Peyer's patch (tissue), 4 donors: ENCODE results near the gene HLA-DOB. TPM values are rescaled to one million over a fixed set of nuclear protein-coding genes. Genes with fewer than 3 reads are reported as not detected.

ENCODE experiments used
- DNase-seq, 3 donors: peaks; one replicate each; pipeline ENCODE4 v3.0.0-alpha.2; 2017 to 2019
- H3K27ac ChIP-seq, 4 donors: fragments of 200-600 bp; sonication (generic); one replicate each; pipeline ENCODE4 v1.5.1; 2016 to 2019
- H3K27me3 ChIP-seq, 2 donors: fragments of 200-600 bp; sonication (generic); one replicate each; pipeline ENCODE4 v1.5.1; 2019
- H3K36me3 ChIP-seq, 3 donors: fragments of 200-600 bp; sonication (generic); one replicate each; pipeline ENCODE4 v1.5.1; 2016 to 2019
- H3K4me1 ChIP-seq, 4 donors: fragments of 200-600 bp; sonication (generic); one replicate each; pipeline ENCODE4 v1.5.1; 2016 to 2019
- H3K4me3 ChIP-seq, 4 donors: fragments of 200-600 bp; sonication (generic); 1 replicate in 3 of 4; 2 replicates in 1 of 4; pipeline ENCODE4 v1.5.1; 2016 to 2019; ENCODE audit warnings: mild to moderate bottlenecking in 1 of 4
- H3K9me3 ChIP-seq, 4 donors: fragments of 200-600 bp; sonication (generic); one replicate each; pipeline ENCODE4 v1.5.1; 2016 to 2019; ENCODE audit warnings: mild to moderate bottlenecking in 1 of 4
- POLR2A ChIP-seq, 2 donors: fragments of 450-650 bp; IDR thresholded peaks; one replicate each; pipeline ENCODE4 v1.5.1; 2017; ENCODE audit warnings: antibody characterized with exemption in 2 of 2, mild to moderate bottlenecking in 2 of 2, moderate library complexity in 2 of 2
- total RNA-seq, 4 donors: library from RNA; depleted of rRNA; stranded (reverse); fragments of >200 nt; gene quantifications; one replicate each; pipeline ENCODE4 v1.1.0, GENCODE V29; 2016
- TF ChIP-seq, protein P1 (sequence below), 6 experiments: fragments of 450-650 bp in 4 of 6; fragments of 200-600 bp in 2 of 6; sonication (generic) in 1 of 6; IDR thresholded peaks; one replicate each; pipeline ENCODE4 v1.5.1; 2017 to 2019; ENCODE audit warnings: antibody characterized with exemption in 6 of 6, mild to moderate bottlenecking in 3 of 6, moderate library complexity in 1 of 6

Gene HLA-DOB
- total RNA-seq, 4 donors from 2014 or later = 0.88 to 13.2 (median 4.2) TPM

DNA sequence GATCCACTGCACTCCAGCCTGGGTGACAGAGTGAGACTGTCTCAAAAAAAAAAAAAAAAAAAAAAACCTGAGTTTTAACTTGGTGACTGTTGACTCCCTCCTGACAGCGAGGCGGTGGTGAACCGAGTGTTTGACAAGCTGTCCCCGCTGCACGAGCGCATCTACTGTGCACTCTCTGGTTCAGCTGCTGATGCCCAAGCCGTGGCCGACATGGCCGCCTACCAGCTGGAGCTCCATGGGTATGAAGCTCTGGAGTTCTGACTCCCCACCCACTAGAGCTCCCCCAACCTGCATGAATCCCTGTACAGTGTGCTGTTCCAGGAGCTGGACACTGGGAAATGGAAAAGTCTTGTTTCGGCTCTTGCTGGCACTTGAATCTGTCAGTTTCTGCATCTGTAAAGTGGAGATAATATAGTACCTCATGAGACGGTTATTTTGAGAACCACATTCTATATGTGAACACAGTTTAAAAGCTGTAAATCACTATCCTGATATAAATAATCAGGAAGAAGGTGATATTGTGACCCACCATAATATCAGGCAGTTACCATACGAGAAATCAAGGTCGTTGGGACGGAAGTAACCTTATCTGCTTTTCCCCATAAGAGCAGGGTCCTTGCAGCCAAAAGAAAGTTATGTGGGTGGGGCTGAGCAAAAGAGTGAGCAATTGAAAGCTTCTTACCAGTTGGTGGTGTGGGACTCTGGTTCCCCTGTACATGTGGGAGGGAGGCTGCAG lies 40.5 kb upstream of the HLA-DOB start:
- Histone ChIP-seq H3K9me3 (no peaks in the 10 kb centered on the region), H3K4me3 (no peak overlapping the region), H3K27me3 (no peaks in the 10 kb centered on the region), H3K4me1 (peaks cover 0 to 20% (median 2%) of the 10 kb centered on the region in 4 donors), H3K36me3 (peaks cover 0 to 40% (median 0%) of the 10 kb centered on the region in 3 donors), H3K27ac (no peak overlapping the region)
- TF ChIP-seq POLR2A (IDR thresholded peaks at IDR 0.05) = no peak
- TF ChIP-seq, protein P1, sequence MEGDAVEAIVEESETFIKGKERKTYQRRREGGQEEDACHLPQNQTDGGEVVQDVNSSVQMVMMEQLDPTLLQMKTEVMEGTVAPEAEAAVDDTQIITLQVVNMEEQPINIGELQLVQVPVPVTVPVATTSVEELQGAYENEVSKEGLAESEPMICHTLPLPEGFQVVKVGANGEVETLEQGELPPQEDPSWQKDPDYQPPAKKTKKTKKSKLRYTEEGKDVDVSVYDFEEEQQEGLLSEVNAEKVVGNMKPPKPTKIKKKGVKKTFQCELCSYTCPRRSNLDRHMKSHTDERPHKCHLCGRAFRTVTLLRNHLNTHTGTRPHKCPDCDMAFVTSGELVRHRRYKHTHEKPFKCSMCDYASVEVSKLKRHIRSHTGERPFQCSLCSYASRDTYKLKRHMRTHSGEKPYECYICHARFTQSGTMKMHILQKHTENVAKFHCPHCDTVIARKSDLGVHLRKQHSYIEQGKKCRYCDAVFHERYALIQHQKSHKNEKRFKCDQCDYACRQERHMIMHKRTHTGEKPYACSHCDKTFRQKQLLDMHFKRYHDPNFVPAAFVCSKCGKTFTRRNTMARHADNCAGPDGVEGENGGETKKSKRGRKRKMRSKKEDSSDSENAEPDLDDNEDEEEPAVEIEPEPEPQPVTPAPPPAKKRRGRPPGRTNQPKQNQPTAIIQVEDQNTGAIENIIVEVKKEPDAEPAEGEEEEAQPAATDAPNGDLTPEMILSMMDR (IDR thresholded peaks at IDR 0.05) = no peak
- DNase-seq = no peak

DNA sequence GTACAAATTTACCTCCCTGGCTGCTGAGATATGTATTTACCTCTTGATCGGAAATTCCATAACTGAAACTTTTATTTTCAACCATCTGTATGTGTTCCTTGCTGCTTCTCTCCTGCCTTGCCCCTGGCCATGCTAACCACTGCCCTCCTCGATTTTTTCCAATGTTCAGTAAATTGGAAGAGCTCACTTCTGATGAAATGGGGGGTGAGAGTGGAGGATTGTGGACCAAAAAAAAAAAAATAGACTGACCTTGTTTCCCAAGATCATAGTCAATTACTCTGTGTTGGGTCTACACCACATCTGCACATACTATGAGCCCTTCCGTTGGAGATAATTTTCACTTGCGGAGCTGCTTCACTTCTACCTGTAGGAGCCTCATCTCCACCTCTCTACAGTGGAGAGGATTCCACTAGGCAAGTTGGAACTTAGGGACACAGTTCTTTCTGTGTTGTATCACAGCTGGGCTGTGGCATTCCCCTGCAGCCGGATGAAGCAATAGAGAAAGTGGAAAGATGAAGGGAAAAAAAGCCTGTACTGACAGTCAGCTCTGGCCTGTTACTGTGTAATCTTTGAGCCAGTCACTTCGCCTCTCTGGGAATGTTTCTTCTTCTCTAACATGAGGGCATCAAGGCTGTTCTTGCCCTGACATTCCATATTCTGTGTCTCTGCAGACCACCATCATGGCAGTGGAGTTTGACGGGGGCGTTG lies 38.8 kb upstream of the HLA-DOB start:
- TF ChIP-seq, protein P1 (IDR thresholded peaks at IDR 0.05) = peak in 2 of 6 experiments; percentile 16 to 49
- no peak for TF ChIP-seq POLR2A (IDR thresholded peaks at IDR 0.05)
- H3K4me3 ChIP-seq = peak overlapping the region in 2 of 4 donors; percentile 96 to 99
- peaks cover 0 to 29% (median 9%) of the 10 kb centered on the region in 4 donors for H3K4me1 ChIP-seq
- H3K36me3 ChIP-seq = peaks cover 0 to 46% (median 0%) of the 10 kb centered on the region in 3 donors
- no peaks in the 10 kb centered on the region for H3K27me3 ChIP-seq
- H3K9me3 ChIP-seq = no peaks in the 10 kb centered on the region
- peak overlapping the region; percentile 97 to 100 (median 98) for H3K27ac ChIP-seq
- no peak for DNase-seq

DNA sequence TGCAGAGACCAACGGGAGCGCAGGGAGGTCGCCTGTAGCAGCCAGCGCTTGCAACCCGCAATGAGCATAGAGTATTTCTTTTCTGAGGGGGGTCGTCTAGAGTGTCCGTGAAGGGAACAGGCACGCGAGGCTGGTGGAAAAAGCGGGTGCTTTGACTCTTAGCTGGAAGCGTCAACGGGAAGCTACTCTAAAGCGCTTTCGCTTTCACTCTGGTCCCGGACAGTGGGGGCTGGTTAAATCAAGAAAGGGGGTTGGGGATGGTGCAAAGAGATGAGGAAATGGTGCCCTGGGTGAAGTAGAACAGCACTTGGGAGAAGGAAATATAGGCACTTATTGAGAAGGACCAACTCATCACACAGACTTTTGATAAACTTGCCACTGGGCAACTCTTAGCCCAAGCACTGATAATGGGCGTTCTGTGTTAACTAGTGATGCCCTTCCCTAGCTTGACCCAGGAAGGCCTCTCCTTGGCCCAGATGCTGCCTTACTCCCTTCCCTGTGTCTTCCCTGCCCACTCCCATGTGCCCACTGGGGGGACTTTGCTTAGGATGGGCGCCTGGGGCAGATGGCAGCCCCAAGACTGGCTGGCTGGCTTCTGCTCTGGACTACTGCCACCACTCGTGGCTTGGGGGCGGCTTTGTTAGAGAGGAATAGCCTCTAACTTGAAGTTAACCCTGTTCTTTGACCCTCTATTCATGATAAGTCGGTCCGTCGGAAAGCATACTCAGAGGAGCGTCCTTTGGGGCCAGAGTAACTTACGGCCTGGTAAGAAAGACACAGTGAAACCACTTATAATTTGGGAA lies 37.8 kb upstream of the HLA-DOB start:
- H3K36me3 ChIP-seq = peaks cover 0 to 49% (median 0%) of the 10 kb centered on the region in 3 donors

GRCh38 chr6:32853541-32854375 lies 37.0 kb upstream of the HLA-DOB start, which contains the start of the genes PSMB9 and TAP1:
TSS of gene PSMB9 (plus strand) at chr6:32854192. CDS start at chr6:32854230, 38 bp downstream.
TSS of gene TAP1 (minus strand) at chr6:32853704. CDS start at chr6:32853636, 68 bp downstream.
- H3K4me1 ChIP-seq = peaks cover 0 to 29% (median 9%) of the 10 kb centered on the region in 4 donors
- TF ChIP-seq, protein P1 (IDR thresholded peaks at IDR 0.05) = peak; percentile 85 to 98 (median 96)
- TF ChIP-seq POLR2A (IDR thresholded peaks at IDR 0.05) = peak; percentile 92 to 95
- no peaks in the 10 kb centered on the region for H3K9me3 ChIP-seq
- peak within 1 kb of the TSS; percentile 97 to 100 (median 98) for H3K27ac ChIP-seq
- DNase-seq = peak; percentile 95 to 98 (median 97)
- H3K4me3 ChIP-seq = peak within 1 kb of the TSS; percentile 95 to 99 (median 96)
- peaks cover 0 to 49% (median 0%) of the 10 kb centered on the region in 3 donors for H3K36me3 ChIP-seq
- H3K27me3 ChIP-seq = no peaks in the 10 kb centered on the region

More for the DNA sequence above, 37.8 kb upstream of the HLA-DOB start:
- Histone ChIP-seq H3K4me1 (peaks cover 0 to 29% (median 9%) of the 10 kb centered on the region in 4 donors), H3K4me3 (peak overlapping the region; percentile 95 to 99 (median 96)), H3K27ac (peak overlapping the region; percentile 97 to 100 (median 98)), H3K27me3 (no peaks in the 10 kb centered on the region), H3K9me3 (no peaks in the 10 kb centered on the region)
- no peak for TF ChIP-seq POLR2A (IDR thresholded peaks at IDR 0.05)
- TF ChIP-seq, protein P1 (IDR thresholded peaks at IDR 0.05) = peak in 1 of 6 experiments; percentile 5
- peak in 2 of 3 donors; percentile 72 to 83 for DNase-seq
